Measurements from ENCODE around the gene KRTAP10-12.

DNA sequence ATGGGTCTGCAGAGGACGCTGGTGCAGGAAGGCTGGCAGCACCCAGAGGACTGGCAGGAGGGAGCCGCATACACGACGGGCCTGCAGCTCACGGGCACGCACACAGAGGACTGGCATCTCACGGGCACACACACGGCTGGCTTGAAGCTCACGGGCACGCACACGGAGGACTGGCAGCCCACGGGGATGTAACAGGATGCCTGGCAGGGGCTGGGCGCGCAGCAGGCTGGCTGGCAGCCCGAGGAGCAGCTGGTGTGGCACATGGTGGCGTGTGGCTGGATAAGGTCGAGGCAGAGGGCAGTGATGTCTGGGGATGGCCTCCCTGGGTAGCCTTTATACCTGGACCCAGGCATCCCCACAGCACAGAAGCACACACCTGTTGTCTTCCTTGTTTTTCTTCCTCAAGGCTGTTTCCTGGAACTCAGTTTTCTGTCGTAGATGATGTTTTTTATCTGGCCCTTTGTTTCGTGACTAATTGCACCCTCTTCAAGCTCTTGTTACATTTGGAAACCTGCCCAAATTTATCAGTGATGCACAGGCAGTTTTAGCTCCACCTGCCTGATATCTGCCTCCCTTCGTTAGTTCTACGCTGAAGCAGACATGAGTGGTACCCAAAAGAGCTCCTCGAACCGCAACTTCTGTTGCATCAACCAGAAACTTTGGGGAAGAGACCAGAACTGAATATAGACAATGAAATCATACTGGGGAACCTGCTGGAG, 15.0 kb upstream of the KRTAP10-12 start, which contains the start of gene KRTAP12-1:
- TF ChIP-seq EZH2phosphoT487 (IDR thresholded peaks at IDR 0.05; ENCODE audit: insufficient read depth, low read depth) (no peak), EZH2 (IDR thresholded peaks at IDR 0.05; ENCODE audit: insufficient read depth, poor library complexity, severe bottlenecking) (no peak)
